ENCODE data around the gene NELFCD. TPM values are rescaled to one million over a fixed set of nuclear protein-coding genes. Genes with fewer than 3 reads are reported as not detected.

The NELFCD gene
- total RNA-seq, 1 experiment from 2014 or later, result 144 TPM

DNA sequence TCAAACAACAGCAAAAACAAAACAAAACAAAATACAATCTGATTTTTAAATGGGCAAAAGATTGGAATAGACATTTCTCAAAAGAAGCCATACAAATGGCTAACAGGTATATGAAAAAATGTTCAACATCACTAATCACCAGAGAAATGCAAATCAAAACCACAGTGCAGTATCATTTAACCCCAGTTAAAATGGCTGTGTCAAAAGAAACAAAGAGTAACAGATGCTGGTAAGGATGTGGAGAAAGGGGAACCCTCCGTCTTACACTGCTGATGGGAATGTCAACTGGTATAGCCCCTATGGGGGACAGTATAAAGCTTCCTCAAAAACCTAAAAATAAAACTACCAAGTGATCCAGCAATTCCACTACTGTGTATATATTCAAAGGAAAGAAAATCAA lies 10.9 kb upstream of the NELFCD start:
- intact Hi-C loops (cut with micrococcal nuclease), result no loop called here
- ATAC-seq (no peak), DNase-seq (no peak)
- Histone ChIP-seq H3K4me3 (ENCODE audit: low read length) (no peak overlapping the region), H3F3A (ENCODE audit: low read length, unreplicated experiment) (no peaks in the 10 kb centered on the region), H3K27me3 (ENCODE audit: low read length) (peaks cover 52% of the 10 kb centered on the region), H2AFZ (ENCODE audit: low read length) (no peak overlapping the region), H3K4me2 (ENCODE audit: low read length) (no peak overlapping the region), H3K9ac (ENCODE audit: low read length) (no peak overlapping the region), H3K36me3 (ENCODE audit: low read depth, low read length) (no peaks in the 10 kb centered on the region), H3K27ac (ENCODE audit: low read length) (no peak overlapping the region), H3K9me2 (replicated peaks; ENCODE audit: low read length) (no peaks in the 10 kb centered on the region), H3K4me1 (ENCODE audit: insufficient read depth, low read length) (no peaks in the 10 kb centered on the region), H3K79me2 (ENCODE audit: low read length) (no peaks in the 10 kb centered on the region), H3K9me3 (ENCODE audit: low read length) (peaks cover 9% of the 10 kb centered on the region), H4K20me1 (ENCODE audit: low read length) (no peaks in the 10 kb centered on the region)
- BruUV-seq (replicated peaks), result no TSS peak
- TF ChIP-seq EZH2 (IDR thresholded peaks at IDR 0.05; ENCODE audit: low read length, unreplicated experiment) (no peak), EZH2phosphoT487 (IDR thresholded peaks at IDR 0.05; ENCODE audit: borderline replicate concordance, low read length) (no peak)
- TF ChIP-seq, protein P1, sequence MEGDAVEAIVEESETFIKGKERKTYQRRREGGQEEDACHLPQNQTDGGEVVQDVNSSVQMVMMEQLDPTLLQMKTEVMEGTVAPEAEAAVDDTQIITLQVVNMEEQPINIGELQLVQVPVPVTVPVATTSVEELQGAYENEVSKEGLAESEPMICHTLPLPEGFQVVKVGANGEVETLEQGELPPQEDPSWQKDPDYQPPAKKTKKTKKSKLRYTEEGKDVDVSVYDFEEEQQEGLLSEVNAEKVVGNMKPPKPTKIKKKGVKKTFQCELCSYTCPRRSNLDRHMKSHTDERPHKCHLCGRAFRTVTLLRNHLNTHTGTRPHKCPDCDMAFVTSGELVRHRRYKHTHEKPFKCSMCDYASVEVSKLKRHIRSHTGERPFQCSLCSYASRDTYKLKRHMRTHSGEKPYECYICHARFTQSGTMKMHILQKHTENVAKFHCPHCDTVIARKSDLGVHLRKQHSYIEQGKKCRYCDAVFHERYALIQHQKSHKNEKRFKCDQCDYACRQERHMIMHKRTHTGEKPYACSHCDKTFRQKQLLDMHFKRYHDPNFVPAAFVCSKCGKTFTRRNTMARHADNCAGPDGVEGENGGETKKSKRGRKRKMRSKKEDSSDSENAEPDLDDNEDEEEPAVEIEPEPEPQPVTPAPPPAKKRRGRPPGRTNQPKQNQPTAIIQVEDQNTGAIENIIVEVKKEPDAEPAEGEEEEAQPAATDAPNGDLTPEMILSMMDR (conservative IDR thresholded peaks at IDR 0.05; ENCODE audit: low read depth, low read length), result no peak
- ChIA-PET POLR2A (ENCODE audit: unreplicated experiment) (no interaction called here), CTCF (no interaction called here)

DNA sequence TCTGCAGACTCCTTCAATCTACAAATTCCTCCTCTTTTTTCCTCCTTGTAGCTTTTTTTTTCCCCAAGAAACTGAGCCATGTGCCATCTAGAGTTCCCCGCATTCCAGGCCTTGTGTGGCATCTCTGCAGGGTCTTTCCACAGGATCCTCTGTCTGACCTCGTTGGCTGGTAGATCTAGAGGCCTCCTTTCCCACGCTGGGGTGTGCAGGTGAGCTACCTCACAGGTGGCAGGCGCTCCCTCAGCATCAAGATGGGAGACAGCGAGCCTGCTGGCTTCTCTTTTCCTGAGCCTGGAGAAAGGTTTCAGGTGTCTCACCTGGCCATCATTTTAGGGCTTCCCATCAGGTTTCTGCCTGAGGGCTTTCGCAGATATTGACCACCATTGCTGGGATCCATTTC lies 9.6 kb upstream of the NELFCD start:
- CTCF ChIA-PET, result no interaction called here
- BruUV-seq (replicated peaks), result no TSS peak
- Histone ChIP-seq H3K79me2 (ENCODE audit: low read length) (no peaks in the 10 kb centered on the region), H2AFZ (ENCODE audit: low read length) (no peak overlapping the region), H3K9me3 (ENCODE audit: low read length) (peaks cover 12% of the 10 kb centered on the region), H3F3A (ENCODE audit: low read length, unreplicated experiment) (no peaks in the 10 kb centered on the region), H3K27ac (ENCODE audit: low read length) (no peak overlapping the region), H3K9me2 (replicated peaks; ENCODE audit: low read length) (no peaks in the 10 kb centered on the region), H3K4me1 (ENCODE audit: insufficient read depth, low read length) (no peaks in the 10 kb centered on the region), H3K9ac (ENCODE audit: low read length) (no peak overlapping the region), H3K4me2 (ENCODE audit: low read length) (no peak overlapping the region), H3K4me3 (ENCODE audit: low read length) (no peak overlapping the region), H3K36me3 (ENCODE audit: low read depth, low read length) (no peaks in the 10 kb centered on the region), H3K27me3 (ENCODE audit: low read length) (peaks cover 40% of the 10 kb centered on the region), H4K20me1 (ENCODE audit: low read length) (no peaks in the 10 kb centered on the region)
- no peak for DNase-seq
- TF ChIP-seq, protein P1 (conservative IDR thresholded peaks at IDR 0.05; ENCODE audit: low read depth, low read length), result no peak
- TF ChIP-seq EZH2phosphoT487 (IDR thresholded peaks at IDR 0.05; ENCODE audit: borderline replicate concordance, low read length) (no peak), EZH2 (IDR thresholded peaks at IDR 0.05; ENCODE audit: low read length, unreplicated experiment) (no peak)
- POLR2A ChIA-PET (ENCODE audit: unreplicated experiment), result no interaction called here
- intact Hi-C loops (cut with micrococcal nuclease), result no loop called here
- ATAC-seq, result no peak

DNA sequence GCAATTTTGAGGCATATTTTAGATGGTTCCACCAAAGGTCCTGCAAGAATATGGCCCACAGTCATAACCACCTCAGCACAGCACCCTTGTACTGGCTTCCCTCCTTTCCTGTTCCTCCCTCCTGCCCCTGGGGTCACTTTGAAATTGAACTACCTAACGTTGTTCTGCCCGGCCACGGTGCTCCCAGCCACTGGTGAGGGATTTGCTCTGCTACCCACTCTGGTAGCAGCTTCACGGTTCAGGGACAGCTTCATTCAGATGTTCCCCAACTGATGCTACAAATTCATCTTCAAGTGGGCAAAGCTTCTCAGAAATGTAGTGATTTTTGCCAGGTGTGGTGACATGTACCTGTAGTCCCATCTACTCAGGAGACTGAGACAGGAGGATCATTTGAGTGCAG lies 7.9 kb upstream of the NELFCD start:
- Histone ChIP-seq H3F3A (ENCODE audit: low read length, unreplicated experiment) (no peaks in the 10 kb centered on the region), H3K4me1 (ENCODE audit: insufficient read depth, low read length) (no peaks in the 10 kb centered on the region), H3K27ac (ENCODE audit: low read length) (no peak overlapping the region), H3K9me2 (replicated peaks; ENCODE audit: low read length) (no peaks in the 10 kb centered on the region), H3K9me3 (ENCODE audit: low read length) (peaks cover 12% of the 10 kb centered on the region), H4K20me1 (ENCODE audit: low read length) (no peaks in the 10 kb centered on the region), H3K4me2 (ENCODE audit: low read length) (no peak overlapping the region), H3K36me3 (ENCODE audit: low read depth, low read length) (no peaks in the 10 kb centered on the region), H2AFZ (ENCODE audit: low read length) (no peak overlapping the region), H3K27me3 (ENCODE audit: low read length) (peaks cover 36% of the 10 kb centered on the region), H3K79me2 (ENCODE audit: low read length) (no peaks in the 10 kb centered on the region), H3K9ac (ENCODE audit: low read length) (no peak overlapping the region), H3K4me3 (ENCODE audit: low read length) (no peak overlapping the region)
- ATAC-seq (no peak), DNase-seq (no peak)
- ChIA-PET CTCF (no interaction called here), POLR2A (ENCODE audit: unreplicated experiment) (no interaction called here)
- intact Hi-C loops (cut with micrococcal nuclease), result no loop called here
- TF ChIP-seq EZH2phosphoT487 (IDR thresholded peaks at IDR 0.05; ENCODE audit: borderline replicate concordance, low read length), result no peak
- TF ChIP-seq, protein P1 (conservative IDR thresholded peaks at IDR 0.05; ENCODE audit: low read depth, low read length), result no peak
- no peak for TF ChIP-seq EZH2 (IDR thresholded peaks at IDR 0.05; ENCODE audit: low read length, unreplicated experiment)
- no TSS peak for BruUV-seq (replicated peaks)

All from PC-3 (cell line).